Activated effector memory CD4-positive, alpha-beta T cell treated with anti-CD3 and anti-CD28 coated beads, Interleukin-2, amount 50 U/mL, for 16 hours (primary cell): ENCODE measurements around the gene STPG2.
"Not testable (repeated sequence)": the region's sequence is repeated elsewhere in the genome, so short reads cannot be mapped to it uniquely, and the experiment has no call there.

Experiments used
- DNase-seq: peaks from one replicate; pipeline ENCODE4 v3.0.0-alpha.2; 2020

STPG2 gene

GRCh38 chr4:97942137-97942536 lies 201.1 kb downstream of the STPG2 start:
- no peak for DNase-seq

- no peak for DNase-seq
Measured at GRCh38 chr4:97938141-97938540, 205.1 kb downstream of the STPG2 start.

GRCh38 chr4:97924341-97924958 lies 218.8 kb downstream of the STPG2 start:
- DNase-seq = no peak

- DNase-seq = no peak
Measured at GRCh38 chr4:97923096-97923495, 220.2 kb downstream of the STPG2 start.

DNA sequence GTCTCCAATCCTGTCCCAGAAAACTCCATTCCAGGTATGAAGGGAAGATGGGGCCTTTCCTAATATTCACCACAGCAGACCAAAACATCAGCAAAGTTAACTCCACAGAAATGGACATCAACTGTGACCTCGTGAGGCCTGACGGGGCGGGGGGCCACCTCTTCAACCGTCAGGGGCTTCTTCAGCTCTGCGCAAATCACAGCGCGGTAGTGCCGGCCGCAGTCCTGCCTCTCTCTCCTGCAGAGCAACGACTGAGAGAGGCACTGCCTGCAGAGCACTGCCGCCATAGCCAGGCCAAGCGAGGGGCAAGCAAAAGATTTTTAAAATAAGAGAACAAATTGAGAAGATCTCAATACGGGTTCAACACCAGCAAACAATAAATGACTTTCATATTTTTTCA lies 226.2 kb downstream of the STPG2 start:
- no peak for DNase-seq

- DNase-seq = no peak
Measured at GRCh38 chr4:97912156-97912555, 231.1 kb downstream of the STPG2 start.

DNA sequence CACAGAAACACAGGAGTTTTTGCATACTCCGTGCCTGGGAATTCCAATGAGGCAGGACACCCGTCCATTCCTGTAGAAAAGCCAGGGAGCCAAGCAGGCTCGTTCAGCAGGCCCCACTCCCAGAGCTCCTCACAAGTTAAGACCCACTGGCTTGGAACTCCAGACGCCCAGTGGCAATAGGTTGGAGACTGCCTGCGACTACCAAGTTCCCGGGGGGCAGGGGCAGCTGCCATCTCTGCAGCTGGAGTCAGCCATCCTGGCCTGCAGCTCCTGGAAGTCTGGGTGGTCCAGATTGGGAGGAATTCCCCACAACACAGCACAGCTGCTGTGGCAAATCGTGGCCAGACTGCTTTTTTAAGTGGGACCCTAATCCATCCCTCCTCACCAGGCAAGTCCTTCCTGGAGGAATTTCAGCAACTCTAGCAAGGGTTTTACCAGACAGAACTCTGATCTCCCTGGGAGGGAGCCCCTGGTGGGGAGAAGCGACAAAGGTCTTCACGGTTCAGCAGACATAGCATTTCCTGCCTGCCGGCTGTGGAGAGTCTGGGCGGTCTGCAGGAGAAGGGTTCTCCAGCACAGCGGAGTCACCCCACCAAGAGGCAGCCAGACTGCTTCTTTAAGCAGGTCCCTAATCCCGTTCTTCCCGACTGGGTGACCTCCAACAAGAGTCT lies 231.9 kb downstream of the STPG2 start:
- no peak for DNase-seq

GRCh38 chr4:97910005-97910404 lies 233.3 kb downstream of the STPG2 start:
- no peak for DNase-seq

GRCh38 chr4:97903436-97904189 lies 239.7 kb downstream of the STPG2 start:
- DNase-seq = not testable (repeated sequence)

GRCh38 chr4:97900229-97900628 lies 243.0 kb downstream of the STPG2 start:
- DNase-seq = no peak

DNA sequence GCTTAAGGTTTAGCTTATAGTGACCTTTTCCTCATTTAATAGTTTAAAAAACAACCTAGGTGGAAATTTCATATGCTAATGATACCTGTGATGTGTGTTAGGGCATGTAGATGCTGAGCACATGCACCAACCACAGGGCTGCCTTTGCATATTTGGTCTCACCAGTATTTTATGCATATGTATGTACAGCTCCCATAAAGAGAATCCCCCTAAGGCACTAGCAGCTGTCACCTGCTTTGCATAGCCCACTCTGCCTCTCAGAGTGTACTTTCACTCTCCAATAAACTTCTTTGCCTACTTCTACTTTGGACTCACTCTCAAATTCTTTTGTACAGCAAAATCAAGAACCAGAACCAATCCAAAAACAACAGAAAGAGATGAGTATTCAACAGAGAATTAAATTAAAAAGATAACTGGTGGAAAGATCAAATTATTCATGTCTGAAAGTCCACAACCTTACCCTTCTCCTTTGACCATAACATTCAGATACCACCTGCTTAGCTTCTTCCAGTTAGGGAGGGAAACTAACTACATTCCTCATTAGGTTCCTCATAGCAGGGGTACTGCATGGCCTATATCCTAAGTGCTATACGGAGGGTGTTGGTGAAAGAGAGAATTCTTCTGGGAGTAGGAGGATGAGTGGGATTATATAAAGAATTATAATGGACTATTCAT lies 250.5 kb downstream of the STPG2 start:
- DNase-seq = no peak

DNA sequence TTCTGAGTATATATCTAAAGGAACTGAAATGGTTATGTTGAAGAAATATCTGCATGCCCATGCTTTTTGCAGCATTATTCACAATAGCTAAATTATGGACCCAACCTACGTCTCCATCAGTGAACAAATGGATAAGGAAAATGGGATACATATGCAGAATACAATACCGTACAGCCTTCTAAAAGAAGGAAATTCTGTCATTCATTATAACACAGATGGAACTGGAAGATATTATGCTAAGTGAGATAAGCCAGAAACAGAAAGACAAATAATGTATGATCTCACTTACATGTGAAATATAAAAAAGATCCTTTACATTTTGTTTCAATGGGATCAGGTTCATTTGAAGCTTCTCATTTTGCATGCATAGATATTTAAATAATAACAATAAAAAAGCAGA lies 263.3 kb downstream of the STPG2 start:
- DNase-seq = no peak

- no peak for DNase-seq
Measured at GRCh38 chr4:97868097-97868496, 275.2 kb downstream of the STPG2 start.

- DNase-seq = no peak
Measured at GRCh38 chr4:97867557-97868091, 275.7 kb downstream of the STPG2 start.

- DNase-seq = no peak
Measured at GRCh38 chr4:97866821-97867556, 276.3 kb downstream of the STPG2 start.

GRCh38 chr4:97851115-97851514 lies 292.2 kb downstream of the STPG2 start:
- no peak for DNase-seq

- no peak for DNase-seq
Measured at GRCh38 chr4:97845758-97846157, 297.5 kb downstream of the STPG2 start.

GRCh38 chr4:97841512-97841911 lies 301.8 kb downstream of the STPG2 start:
- DNase-seq = no peak

- no peak for DNase-seq
Measured at GRCh38 chr4:97836662-97837061, 306.6 kb downstream of the STPG2 start.

DNA sequence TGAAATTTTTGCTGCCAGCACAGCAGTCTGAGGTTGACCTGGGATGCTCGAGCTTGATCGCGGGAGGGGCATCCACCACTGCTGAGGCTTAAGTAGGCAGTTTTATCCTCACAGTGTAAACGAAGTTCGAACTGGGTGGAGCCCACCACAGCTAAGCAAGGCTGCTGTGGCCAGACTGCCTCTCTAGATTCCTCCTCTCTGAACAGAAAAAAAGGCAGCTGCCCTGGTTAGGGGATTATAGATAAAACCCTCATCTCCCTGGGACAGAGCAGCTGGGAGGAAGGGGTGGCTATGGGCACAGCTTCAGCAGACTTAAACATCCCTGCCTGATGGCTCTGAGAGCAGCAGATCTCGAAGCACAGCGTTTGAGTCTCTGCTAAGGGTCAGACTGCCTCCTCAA lies 314.6 kb downstream of the STPG2 start:
- no peak for DNase-seq

GRCh38 chr4:97819294-97819693 lies 324.0 kb downstream of the STPG2 start:
- DNase-seq = no peak

- DNase-seq = no peak
Measured at GRCh38 chr4:97812768-97813167, 330.5 kb downstream of the STPG2 start.
